AG10803 (cell line): Measurements from ENCODE around the gene SLC35A1.

ENCODE experiments used
- DNase-seq: peaks from one replicate; pipeline ENCODE4 v3.0.0; 2010; ENCODE audit warnings: low read depth
- H3K4me3 ChIP-seq: 2 replicates; pipeline ENCODE4 v1.5.1; 2011; ENCODE audit warnings: mild to moderate bottlenecking, low read length, control low read depth
- TF ChIP-seq, protein P1 (sequence below): conservative IDR thresholded peaks from 2 replicates; pipeline ENCODE4 v1.5.1; 2011; ENCODE audit warnings: mild to moderate bottlenecking, low read length, control low read depth, inconsistent platforms

SLC35A1 gene, protein sequence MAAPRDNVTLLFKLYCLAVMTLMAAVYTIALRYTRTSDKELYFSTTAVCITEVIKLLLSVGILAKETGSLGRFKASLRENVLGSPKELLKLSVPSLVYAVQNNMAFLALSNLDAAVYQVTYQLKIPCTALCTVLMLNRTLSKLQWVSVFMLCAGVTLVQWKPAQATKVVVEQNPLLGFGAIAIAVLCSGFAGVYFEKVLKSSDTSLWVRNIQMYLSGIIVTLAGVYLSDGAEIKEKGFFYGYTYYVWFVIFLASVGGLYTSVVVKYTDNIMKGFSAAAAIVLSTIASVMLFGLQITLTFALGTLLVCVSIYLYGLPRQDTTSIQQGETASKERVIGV

GRCh38 chr6:87472525-87473418 lies at the start of gene SLC35A1:
Gene SLC35A1 (plus strand): TSS chr6:87472974. CDS start chr6:87473004, 30 bp downstream.
- peak; percentile 73 for DNase-seq
- peak within 1 kb of the TSS; percentile 99 for H3K4me3 ChIP-seq
- TF ChIP-seq, protein P1, sequence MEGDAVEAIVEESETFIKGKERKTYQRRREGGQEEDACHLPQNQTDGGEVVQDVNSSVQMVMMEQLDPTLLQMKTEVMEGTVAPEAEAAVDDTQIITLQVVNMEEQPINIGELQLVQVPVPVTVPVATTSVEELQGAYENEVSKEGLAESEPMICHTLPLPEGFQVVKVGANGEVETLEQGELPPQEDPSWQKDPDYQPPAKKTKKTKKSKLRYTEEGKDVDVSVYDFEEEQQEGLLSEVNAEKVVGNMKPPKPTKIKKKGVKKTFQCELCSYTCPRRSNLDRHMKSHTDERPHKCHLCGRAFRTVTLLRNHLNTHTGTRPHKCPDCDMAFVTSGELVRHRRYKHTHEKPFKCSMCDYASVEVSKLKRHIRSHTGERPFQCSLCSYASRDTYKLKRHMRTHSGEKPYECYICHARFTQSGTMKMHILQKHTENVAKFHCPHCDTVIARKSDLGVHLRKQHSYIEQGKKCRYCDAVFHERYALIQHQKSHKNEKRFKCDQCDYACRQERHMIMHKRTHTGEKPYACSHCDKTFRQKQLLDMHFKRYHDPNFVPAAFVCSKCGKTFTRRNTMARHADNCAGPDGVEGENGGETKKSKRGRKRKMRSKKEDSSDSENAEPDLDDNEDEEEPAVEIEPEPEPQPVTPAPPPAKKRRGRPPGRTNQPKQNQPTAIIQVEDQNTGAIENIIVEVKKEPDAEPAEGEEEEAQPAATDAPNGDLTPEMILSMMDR, result no peak; the same call in 1 of the 2 replicates

- no peak overlapping the region for H3K4me3 ChIP-seq
- TF ChIP-seq, protein P1, result no peak
- no peak for DNase-seq
These were observed 46.0 kb upstream of the SLC35A1 start for GRCh38 chr6:87426789-87427188.

GRCh38 chr6:87430499-87430898 lies 42.3 kb upstream of the SLC35A1 start:
- H3K4me3 ChIP-seq, result no peak overlapping the region
- TF ChIP-seq, protein P1, result no peak
- DNase-seq, result no peak

- peak; percentile 10 for DNase-seq
- no peak overlapping the region for H3K4me3 ChIP-seq
- TF ChIP-seq, protein P1, result no peak
These were observed 41.5 kb upstream of the SLC35A1 start for GRCh38 chr6:87431263-87431662.

DNA sequence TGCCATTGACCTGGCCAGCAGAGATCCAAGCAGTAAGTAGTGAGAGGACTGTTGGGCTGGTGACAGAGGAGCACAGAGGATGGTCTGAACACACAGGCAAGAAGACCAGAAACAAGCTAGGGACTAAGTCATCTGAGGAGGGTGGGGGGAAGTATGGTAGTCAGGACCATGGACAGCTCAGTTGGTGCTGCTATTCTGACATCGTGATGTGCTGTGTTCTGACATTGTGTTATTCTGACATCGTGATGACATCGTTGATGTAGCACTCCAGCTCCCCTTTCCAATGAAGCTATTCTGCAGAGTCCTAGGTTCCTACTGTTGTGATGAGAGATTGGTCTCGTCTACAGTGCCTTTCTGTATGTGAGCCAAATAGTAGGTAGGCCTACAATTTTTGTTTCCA lies 36.3 kb upstream of the SLC35A1 start:
- TF ChIP-seq, protein P1, result no peak
- no peak overlapping the region for H3K4me3 ChIP-seq
- peak; percentile 50 for DNase-seq

- TF ChIP-seq, protein P1, result no peak
- no peak for DNase-seq
- no peak overlapping the region for H3K4me3 ChIP-seq
These were observed 31.1 kb upstream of the SLC35A1 start for GRCh38 chr6:87441711-87442110.
